ENCODE data around the gene RAP1GAP2.
"Not testable (repeated sequence)": the region's sequence is repeated elsewhere in the genome, so short reads cannot be mapped to it uniquely, and the experiment has no call there.

Gene RAP1GAP2

DNA sequence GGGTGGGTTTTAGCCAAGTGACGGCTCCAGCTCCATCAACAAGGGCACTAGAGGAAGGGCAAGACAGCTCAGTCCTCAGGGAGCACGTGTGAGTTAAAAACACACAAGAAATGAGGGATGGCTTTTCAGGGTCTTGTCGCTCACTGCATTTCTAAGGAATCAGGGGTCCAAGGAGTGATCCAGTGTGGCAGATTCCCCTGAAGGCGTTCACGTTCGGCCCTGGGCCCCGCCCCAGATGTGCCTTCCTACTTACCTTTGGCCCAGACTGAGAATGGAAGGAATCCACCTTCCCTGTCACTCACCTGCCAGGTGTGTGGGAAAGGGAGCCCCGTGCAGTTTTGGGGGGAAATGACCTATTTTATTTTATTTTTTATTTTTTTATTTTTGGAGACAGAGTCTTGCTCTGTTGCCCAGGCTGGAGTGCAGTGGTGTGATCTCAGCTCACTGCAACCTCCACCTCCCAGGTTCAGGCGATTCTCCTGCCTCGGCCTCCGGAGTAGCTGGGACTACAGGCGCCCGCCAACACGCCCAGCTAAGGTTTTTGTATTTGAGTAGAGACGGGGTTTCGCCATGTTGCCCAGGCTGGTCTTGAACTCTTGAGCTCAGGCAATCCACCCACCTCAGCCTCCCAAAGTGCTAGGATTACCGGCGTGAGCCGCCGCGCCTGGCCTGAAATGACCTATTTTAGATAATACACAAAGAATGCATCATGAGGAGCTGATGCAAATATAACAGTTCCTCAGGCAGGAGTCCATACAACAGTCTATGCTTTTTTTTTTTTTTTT lies 195.3 kb downstream of the RAP1GAP2 start:
- not testable (repeated sequence) for DNase-seq (ENCODE audit: low read depth in 2 of 3, low spot score in 1 of 3)

DNA sequence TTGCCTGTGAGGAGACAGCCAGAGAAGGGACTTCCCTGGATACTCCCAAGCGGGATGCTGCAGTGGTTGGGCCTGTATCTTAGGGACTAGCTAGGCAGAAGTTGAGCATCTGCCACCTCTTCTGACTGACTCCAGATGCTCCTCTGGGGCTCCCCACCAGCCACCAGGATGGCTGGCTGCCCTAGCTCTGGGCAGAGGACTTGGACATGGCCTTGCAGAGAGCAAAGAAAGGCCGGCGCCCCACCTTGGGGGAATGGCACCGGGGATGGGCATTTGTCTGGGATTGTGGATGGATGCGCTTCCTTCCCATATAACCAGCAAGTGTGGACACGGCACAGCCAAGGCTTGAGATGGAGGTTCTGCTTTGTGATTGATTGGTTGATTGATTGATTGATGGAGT lies 198.2 kb downstream of the RAP1GAP2 start:
- no peak for DNase-seq (ENCODE audit: low read depth in 2 of 3, low spot score in 1 of 3)

DNA sequence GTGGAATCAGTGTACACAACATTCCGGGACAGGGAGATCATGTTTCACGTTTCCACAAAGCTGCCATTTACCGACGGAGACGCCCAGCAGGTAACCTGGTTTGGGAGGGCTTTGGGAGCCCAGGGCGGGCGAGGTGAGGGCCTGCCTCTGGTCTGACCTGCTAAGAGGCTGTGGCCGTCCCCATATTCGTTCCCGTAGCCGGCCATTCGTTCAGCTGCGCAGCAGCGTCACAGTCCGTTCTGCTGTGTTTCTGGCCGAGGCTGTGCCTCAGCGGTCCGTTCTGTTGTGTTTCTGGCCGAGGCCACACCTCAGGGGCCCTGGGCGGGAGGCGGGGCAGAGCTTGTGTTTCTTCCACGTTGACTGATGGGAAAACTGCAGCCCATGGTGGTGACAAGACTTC lies 199.1 kb downstream of the RAP1GAP2 start:
- no peak for DNase-seq (ENCODE audit: low read depth in 2 of 3, low spot score in 1 of 3)

DNA sequence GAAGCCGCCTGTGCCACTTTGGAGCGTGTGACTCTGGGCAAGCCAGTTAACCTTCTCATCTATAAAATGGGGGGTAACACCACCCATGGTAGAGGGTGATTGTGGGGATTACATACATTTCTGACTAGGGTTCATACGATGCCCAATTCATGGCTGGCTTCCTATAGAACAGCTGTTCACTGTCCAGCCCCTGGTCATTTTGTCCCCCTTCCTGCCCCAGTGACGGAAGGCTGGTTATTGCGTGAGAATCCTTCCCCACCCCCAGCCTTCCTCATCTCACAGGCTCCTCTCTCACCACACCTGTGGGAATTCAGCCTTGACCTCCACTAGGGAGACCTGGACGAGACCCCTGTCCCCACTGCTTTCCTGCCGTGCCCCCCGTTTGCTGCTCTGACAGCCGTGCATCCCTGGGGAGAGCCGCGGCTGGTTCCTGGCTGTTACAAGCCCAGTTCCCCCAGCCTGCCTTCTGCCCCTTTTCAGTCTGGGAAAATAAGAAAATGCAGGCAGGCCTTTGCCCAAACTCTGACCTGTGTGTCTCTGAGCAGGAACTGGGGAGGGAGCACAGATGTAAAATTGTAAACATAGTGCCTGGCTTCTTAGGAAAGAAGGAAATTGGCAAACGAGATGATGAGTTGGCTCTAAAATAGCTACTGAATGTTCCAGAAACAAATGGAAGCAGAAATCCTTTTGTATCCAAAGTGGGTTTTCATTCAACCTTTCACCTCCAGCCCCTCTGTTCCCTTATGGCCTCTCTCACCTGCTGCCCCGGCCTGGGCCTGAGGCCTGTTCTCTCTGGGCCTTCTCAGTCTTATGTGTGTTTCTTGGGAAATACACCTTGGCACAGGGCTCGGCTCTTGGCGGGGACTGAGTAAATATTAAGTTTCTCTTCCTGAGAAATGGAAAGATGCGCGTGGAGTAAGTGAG lies 199.9 kb downstream of the RAP1GAP2 start:
- no peak for DNase-seq (ENCODE audit: low read depth in 2 of 3, low spot score in 1 of 3)

DNA sequence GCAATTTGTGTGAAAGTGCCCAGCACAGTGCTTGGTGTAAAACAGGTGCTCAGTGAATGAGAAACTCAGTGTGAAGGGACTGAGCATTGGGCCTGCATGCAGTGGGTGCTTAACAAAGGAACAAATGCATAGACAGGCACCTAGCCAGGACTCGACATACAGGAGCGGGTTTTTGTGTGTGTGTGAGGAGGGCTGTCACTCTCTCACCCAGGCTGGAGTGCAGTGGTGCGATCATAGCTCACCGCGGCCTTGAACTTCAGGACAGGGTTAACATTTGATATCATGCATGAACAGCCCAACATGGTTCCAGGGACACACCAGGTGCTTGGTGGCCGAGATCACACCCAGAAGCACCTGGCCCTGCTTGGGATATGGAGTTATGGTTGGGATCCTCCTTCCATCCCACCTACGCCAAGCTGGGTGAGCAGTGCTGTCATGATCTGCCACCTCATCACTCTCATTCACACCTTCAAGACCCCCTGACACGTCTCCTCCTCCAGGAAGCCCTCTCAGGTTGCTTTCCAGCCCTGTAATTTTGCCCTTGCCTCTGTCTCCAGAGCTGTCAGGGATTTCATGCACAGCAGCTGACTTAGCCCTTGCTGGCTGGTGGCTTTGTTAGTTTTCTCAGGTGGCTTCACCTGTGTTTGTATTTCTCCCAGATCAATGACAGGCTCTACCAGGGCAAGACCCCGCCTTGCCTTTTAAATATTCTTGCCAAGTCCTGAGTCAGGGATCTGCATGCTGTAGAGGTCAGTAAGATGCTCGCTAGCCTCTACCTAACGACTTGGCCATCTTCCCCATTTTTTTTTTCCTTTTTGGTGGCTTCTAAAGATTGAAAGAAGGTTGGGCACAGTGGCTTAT lies 200.8 kb downstream of the RAP1GAP2 start:
- DNase-seq (ENCODE audit: low read depth in 2 of 3, low spot score in 1 of 3), result no peak

DNA sequence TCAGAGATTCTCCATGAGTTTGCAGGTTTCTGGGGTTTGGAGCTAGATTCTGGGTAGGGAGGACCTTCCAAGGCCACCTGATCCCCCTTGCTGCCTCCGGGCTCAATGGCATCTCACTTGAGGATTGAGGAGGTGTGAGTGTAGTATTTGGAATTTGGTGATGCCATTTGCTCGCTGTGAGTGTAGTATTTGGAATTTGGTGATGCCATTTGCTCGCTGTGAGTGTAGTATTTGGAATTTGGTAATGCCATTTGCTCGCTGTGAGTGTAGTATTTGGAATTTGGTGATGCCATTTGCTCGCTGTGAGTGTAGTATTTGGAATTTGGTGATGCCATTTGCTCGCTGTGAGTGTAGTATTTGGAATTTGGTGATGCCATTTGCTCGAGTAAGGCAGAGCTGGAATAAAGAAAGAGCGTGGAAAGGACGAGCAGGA lies 202.2 kb downstream of the RAP1GAP2 start:
- not testable (repeated sequence) for DNase-seq (ENCODE audit: low read depth in 2 of 3, low spot score in 1 of 3)

DNA sequence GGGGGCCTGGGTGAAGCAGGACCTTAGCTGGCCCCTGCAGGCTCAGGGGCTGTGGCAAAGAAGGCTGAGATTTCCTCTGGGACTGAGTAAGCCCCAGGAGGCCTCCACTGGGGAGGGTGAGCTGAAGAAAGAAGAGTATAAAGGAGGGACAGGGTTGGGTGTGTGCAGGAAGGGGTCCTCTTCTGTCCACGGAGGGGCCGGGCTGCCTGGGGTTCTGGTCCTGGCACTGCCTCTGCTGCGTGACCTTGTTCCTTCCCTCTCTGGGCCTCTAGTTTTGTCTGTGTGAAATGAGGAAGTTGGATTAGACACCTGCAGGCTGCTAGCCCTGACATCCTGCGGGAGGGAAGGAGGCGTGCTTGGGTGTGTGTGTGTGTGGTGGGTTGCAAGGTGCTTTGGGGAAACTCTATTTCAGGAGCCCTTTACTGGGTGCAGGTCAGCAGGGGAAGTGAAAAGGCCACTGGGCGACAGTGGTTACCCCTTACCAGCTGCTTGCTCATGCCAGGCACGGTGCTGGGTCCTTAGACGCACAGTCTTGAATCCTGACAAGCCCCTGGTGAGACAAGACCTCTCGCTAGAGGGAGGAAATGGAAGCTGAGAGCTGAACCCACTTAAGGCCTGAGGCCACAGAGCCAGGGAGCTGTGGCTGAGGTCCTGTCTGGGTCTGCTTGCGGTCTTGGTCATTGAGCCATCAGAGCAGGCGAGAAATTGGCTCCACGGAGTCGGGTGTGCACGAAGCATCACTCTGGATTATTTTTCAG lies 206.5 kb downstream of the RAP1GAP2 start:
- DNase-seq (ENCODE audit: low read depth in 2 of 3, low spot score in 1 of 3), result no peak

DNA sequence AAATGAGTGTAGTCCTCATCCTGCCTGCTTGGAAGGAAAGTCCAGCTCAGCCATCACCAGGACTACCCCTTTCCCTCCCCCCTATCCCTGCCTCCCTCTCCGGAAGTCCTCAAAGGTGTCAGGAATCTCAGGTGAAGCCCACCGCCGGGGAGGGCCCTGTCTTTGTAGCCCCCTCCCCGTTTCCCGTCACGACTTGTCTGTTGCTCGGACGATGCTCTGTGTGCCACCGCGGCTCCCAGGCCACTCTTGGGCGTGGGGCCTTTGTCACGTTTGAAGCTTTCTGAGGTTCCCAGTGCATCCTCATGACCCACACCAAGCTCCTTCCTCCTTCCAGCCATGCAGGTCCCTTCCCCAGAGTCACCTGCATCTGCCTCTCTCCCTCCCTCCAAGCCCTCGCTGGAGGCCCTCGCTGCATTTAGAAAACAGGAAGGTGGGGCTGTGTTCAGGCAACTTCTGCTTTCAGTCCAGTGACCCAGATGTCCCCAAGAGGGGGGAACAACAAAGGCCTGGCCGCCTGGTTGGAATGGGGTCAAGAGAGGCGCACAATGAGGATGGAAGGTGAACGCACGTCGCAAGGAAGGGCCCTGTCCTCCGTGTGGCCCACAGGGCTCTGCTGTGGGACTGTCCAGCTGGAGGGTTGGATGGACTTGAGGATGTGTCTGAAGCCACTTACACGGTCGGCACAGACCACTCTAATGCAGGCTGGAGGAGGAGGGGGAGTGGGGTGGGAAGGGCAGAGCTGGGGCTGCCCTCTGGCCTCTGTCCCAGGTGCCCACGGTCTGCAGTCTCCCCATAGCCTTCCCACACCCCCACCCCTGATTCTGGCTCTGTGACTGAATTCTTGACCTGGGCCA lies 207.3 kb downstream of the RAP1GAP2 start:
- no peak for DNase-seq (ENCODE audit: low read depth in 2 of 3, low spot score in 1 of 3)

DNA sequence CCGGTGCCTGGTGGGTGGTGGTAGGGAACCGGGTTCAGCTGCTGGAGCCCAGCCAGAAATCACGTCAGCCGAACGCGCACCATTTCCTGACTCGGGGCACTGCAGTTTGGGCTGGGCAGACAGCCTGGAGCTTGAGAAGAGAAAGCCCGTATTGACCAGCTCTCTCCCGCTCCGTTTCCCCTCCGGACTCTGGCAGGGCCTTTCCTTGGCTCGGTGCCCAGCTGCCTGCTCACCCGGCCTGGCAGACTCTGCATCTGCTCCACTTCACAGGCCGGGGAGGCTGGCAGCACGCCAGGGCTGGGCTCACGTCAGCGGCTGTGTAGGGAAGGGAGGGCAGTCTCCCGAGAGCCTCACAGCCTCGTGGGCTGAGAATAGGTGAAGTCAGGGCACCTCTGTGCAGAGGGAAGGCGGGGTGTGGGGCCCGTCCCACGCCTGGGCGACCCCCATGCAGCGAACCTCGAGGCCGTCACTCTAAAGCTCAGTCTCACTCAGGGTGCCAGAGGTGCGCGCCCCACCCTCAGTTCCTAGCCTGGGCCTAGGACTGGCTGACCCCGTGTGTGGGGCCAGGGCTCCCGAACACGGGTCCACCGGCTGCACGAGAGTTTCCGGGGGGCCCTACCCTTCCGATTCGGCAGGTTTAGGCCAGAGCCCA lies 208.0 kb downstream of the RAP1GAP2 start:
- DNase-seq (ENCODE audit: low read depth in 2 of 3, low spot score in 1 of 3), result peak; percentile 19 to 37 (median 32)

DNA sequence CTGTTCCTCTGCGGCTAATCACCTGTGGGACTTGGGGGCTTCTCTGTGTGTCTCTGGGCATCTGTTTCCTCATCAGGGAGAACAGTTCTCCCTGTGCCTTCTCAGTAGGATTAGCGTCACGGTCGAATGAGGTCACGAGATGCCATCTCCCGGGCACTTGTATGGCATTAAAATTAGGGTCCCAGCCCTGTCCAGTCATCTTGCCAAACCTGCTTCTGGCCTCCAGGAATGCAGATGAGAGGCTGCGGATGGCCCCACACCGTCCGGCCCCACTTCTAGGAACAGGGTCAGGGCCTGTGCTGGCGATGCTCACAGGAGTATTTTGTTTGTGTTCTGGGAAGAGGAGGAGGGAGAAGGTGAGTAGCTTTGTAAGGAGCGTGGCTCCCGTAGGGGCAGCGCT lies 208.7 kb downstream of the RAP1GAP2 start:
- DNase-seq (ENCODE audit: low read depth in 2 of 3, low spot score in 1 of 3), result no peak

DNA sequence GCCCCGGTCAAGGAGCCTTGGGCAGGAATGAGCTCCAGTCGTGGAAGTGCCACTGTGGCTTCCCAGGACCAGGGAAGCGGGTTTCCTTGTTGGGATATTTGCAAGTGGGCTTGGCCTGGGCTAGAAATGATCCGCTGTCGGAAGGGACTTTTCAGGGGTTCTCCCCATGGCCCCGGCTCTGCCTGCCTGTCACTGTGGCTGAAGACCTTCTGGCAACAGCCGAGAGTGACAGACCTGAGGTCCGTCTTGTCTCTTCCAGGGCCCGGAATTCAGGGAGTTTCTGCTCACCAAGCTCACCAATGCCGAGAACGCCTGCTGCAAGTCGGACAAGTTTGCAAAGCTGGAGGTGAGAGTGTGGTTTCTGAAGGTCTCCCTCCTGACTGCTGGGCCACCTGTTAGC lies 209.5 kb downstream of the RAP1GAP2 start:
- no peak for DNase-seq (ENCODE audit: low read depth in 2 of 3, low spot score in 1 of 3)

DNA sequence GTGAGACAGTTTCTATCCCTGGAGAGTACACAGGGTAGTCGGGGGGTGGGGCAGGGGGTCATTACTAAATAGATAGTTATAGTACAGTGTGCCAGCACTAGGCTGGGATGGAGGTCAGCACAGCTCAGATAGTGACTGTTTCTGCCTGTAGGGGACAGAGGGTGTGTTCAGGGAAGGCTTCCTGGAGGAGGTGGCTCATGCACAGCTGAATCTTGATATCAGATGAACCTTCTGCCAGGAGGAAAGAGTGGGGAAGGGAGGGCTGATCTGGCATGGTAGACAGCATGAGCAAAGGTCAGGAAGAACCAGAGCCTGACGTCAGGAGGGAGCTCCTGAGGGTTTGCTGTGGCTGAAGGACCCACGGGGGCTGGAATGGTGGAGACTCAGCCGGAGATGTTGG lies 210.6 kb downstream of the RAP1GAP2 start:
- no peak for DNase-seq (ENCODE audit: low read depth in 2 of 3, low spot score in 1 of 3)

DNA sequence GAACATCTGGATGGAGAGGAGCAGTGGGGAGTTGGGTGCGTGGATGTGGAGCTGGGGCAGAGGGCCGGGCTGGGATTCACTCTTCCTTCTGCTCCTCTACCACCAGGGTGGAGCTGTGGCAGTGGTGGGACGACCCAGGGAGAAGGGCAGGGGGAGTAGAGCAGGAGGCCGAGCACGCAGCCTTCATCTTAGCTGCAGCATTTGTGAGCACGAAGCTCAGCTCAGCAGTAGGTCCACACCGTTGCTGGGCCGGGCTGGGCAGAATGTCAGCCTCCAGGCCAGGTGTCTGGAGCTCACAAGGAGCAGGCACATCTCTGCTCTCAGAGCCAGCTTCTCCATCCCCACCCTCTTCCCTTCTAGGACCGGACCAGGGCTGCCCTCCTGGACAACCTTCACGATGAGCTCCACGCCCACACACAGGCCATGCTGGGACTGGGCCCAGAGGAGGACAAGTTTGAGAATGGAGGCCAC lies 211.4 kb downstream of the RAP1GAP2 start:
- DNase-seq (ENCODE audit: low read depth in 2 of 3, low spot score in 1 of 3), result no peak

DNA sequence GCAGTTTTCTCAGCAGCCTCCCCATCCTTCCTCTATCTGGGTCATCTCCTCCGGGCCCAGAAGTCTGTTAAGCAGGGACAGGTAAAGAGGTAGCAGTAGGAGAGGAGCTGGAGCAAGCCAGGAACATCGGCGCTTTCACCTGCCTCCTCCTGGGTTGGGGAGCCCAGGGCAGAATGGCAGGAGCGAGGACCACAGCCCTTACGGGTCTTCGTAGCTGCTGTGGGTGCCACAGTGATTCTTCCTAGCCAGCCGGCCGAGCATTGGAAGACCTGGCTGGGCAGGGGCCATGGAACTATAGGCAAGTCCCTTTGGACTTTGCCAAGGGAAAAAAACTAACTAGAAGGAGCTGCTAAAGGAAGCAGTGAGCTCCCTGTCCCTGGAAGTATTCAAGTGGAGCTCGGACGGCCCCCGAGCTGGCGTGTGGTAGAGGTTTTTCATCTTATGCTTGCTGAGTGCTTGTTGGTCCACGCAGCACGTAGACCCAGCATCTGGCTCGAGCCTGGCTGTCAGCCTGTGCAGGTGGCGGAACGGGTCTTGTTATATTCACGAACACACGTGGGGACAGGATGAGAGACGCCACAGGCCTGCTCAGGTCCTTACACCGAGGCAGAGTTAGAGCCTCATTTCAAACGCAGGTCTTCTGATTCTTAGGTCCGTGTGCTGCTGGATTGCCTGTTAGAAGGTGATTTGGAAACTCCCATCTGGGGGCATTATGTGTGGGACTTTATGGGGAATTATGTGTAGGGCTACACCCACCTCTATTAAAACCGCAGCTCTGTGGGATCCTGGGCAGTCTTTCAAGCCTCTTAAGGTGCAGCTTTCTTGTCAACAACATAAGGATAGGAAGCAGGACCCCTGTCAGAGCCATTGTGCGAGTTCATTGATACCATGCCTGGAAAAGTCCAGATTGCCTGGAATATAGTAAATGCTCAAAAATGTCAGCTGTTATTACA lies 212.4 kb downstream of the RAP1GAP2 start:
- no peak for DNase-seq (ENCODE audit: low read depth in 2 of 3, low spot score in 1 of 3)

DNA sequence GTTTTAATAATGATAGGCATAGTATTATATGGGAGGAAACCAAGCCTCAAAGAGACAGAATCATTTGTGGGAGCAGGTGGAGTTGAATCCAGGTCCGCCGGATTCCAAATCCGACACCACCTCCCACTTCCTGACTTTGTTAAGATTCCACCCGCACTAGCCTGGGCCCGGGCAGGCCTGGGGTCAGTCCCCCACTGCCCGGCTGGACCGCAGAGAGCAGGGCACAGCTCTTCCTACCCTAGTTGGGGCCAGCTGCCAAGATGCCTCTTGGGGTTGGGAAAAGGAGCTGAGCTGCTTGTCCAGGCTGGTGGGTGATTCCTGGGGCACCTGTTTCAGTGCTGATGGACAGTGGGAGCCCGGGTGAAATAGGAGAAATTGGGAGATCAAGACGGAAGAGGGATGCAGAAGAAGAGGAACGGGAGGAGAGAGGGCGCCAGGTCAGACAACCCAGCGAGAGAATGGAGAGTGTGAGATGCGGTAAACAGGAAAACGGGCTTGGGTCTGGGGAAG lies 213.2 kb downstream of the RAP1GAP2 start:
- no peak for DNase-seq (ENCODE audit: low read depth in 2 of 3, low spot score in 1 of 3)

DNA sequence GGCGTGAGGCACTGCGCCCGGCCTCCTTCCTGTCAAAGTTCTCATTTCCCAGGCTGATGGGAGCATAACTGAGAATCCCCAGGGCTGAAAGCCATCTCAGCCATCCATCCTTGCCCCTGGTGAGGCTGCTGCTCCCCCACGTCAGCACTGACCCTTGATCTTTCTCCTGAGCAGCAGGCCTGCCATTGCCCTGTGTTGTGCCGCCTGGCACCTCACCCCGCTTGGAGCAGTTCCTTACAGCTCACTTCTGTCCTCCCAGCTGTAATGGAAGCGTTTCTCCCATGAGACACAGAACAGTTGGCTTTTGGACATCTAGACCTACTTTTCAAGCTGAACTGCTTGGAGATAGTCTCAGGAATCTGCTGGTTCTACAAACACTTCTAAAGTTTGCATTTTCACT lies 215.7 kb downstream of the RAP1GAP2 start:
- DNase-seq (ENCODE audit: low read depth in 2 of 3, low spot score in 1 of 3), result no peak

DNA sequence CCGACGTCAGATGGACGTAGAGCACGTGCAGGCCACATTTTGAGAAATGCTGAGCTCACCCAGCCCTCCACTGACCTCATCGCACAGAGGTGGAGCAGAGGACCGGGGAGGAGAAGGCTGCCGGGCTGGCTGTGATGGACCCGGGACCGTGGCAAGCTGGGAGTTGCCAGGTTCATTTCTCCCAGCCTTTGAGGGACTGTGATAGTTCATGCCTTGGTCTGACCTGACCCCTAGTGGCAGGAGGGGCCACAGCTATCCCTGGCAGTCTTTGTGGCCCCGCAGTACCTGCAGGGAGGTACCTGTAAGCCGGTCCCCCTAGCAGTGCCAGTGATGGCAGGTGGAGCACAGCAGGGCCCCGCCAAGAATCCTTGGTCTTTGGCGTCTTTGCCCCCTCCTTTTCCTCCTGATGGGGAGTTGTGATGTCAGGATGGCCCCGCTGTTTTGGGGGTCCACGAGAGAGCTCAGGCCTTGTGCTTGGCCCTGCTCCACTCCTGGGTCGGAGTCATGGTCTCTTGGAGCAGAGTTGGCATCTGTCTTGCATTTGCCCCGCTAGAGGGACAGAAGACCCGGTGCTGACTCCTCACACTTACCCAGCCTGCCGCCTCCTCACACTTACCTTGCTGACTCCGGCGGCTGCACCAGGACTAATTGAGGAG lies 216.8 kb downstream of the RAP1GAP2 start:
- DNase-seq (ENCODE audit: low read depth in 2 of 3, low spot score in 1 of 3), result peak; percentile 25 to 51 (median 34)

All from stimulated activated CD4-positive, alpha-beta T cell treated with anti-CD3 and anti-CD28 coated beads, Interleukin-12 subunit alpha, Interleukin-12 subunit beta, amount 100 ng/mL, for 48 hours (primary cell).